Neural cell (in vitro differentiated cells): ENCODE data around the gene UBE2E1. TPM values are rescaled to one million over a fixed set of nuclear protein-coding genes. Genes with fewer than 3 reads are reported as not detected.

ENCODE experiments used
- H2AFZ ChIP-seq: fragments of 200-600, 300-800 bp; sonication (generic), shearing (Covaris generic); 2 replicates; pipeline ENCODE4 v1.6.0; 2014; ENCODE audit warnings: low read depth, mild to moderate bottlenecking, antibody characterized with exemption, low read length, moderate library complexity
- H3F3A ChIP-seq: fragments of 200-600 bp; shearing (Covaris generic); 2 replicates; pipeline ENCODE4 v1.6.1; 2016; ENCODE audit warnings: mild to moderate bottlenecking, moderate library complexity, mixed read lengths, antibody characterized with exemption, low read length; ENCODE audit not compliant: insufficient read depth, poor library complexity, severe bottlenecking
- H3K27ac ChIP-seq: fragments of 200-600, 300-800 bp; sonication (generic), shearing (Covaris generic); 2 replicates; pipeline ENCODE4 v1.5.1; 2014; ENCODE audit warnings: mild to moderate bottlenecking, low read length, moderate library complexity
- H3K27me3 ChIP-seq: fragments of 300-800, 200-600 bp; sonication (generic), shearing (Covaris generic); 2 replicates; pipeline ENCODE4 v1.6.0; 2014; ENCODE audit warnings: mild to moderate bottlenecking, low read depth, low read length, moderate library complexity; ENCODE audit not compliant: insufficient read depth
- H3K36me3 ChIP-seq: fragments of 300-800, 200-600 bp; sonication (generic), shearing (Covaris generic); 2 replicates; pipeline ENCODE4 v1.5.1; 2014; ENCODE audit warnings: mild to moderate bottlenecking, antibody characterized with exemption, low read length, moderate library complexity; ENCODE audit not compliant: insufficient read depth
- H3K4me2 ChIP-seq: fragments of 300-800, 200-600 bp; sonication (generic), shearing (Covaris generic); 2 replicates; pipeline ENCODE4 v1.6.0; 2014; ENCODE audit warnings: mild to moderate bottlenecking, low read length
- H3K4me3 ChIP-seq: fragments of 300-800, 200-600 bp; sonication (generic), shearing (Covaris generic); 2 replicates; pipeline ENCODE4 v1.5.1; 2014; ENCODE audit warnings: mild to moderate bottlenecking, low read length, moderate library complexity
- H3K79me2 ChIP-seq: fragments of 200-600 bp; shearing (Covaris generic); replicated peaks from 2 replicates; pipeline ENCODE4 v1.6.0; 2014; ENCODE audit warnings: mild to moderate bottlenecking, low read length, moderate library complexity; ENCODE audit not compliant: insufficient read depth
- H3K9ac ChIP-seq: fragments of 300-800, 200-600 bp; sonication (generic), shearing (Covaris generic); 2 replicates; pipeline ENCODE4 v1.6.1; 2016; ENCODE audit warnings: mild to moderate bottlenecking, low read length, mixed read lengths
- H3K9me2 ChIP-seq: fragments of 200-600 bp; shearing (Covaris generic); 2 replicates; pipeline ENCODE4 v1.6.1; 2016; ENCODE audit warnings: mild to moderate bottlenecking, low read length, mixed read lengths; ENCODE audit not compliant: insufficient read depth
- H3K9me3 ChIP-seq: fragments of 200-600, 300-800 bp; sonication (generic), shearing (Covaris generic); 2 replicates; pipeline ENCODE4 v1.6.1; 2016; ENCODE audit warnings: mild to moderate bottlenecking, mixed run types, low read length, moderate library complexity, mixed read lengths
- H4K20me1 ChIP-seq: fragments of 200-600 bp; shearing (Covaris generic); 2 replicates; pipeline ENCODE4 v1.6.1; 2016; ENCODE audit warnings: mild to moderate bottlenecking, mixed run types; ENCODE audit not compliant: insufficient read depth
- EP300 ChIP-seq: fragments of 450-650 bp; conservative IDR thresholded peaks from 2 replicates; pipeline ENCODE4 v1.6.1; 2014; ENCODE audit warnings: antibody characterized with exemption, mild to moderate bottlenecking, moderate library complexity; ENCODE audit not compliant: poor library complexity, severe bottlenecking
- EZH2 ChIP-seq: fragments of 200-600, 300-800 bp; shearing (Covaris generic), sonication (generic); IDR thresholded peaks from 2 replicates; pipeline ENCODE4 v1.6.1; 2014; ENCODE audit warnings: antibody characterized with exemption, low read length, borderline replicate concordance, mild to moderate bottlenecking; ENCODE audit not compliant: insufficient read depth, poor library complexity, severe bottlenecking
- MXI1 ChIP-seq: fragments of 450-650 bp; conservative IDR thresholded peaks from 2 replicates; pipeline ENCODE4 v1.6.1; 2014; ENCODE audit warnings: antibody characterized with exemption, mild to moderate bottlenecking; ENCODE audit not compliant: poor library complexity, severe bottlenecking
- POLR2AphosphoS5 ChIP-seq: IDR thresholded peaks from 2 replicates; pipeline ENCODE4 v1.6.1; 2012
- RAD21 ChIP-seq: fragments of 450-650 bp; conservative IDR thresholded peaks from 2 replicates; pipeline ENCODE4 v1.6.1; 2014; ENCODE audit warnings: antibody characterized with exemption, mild to moderate bottlenecking, moderate library complexity
- SMC3 ChIP-seq: fragments of 450-650 bp; conservative IDR thresholded peaks from 2 replicates; pipeline ENCODE4 v1.6.1; 2014; ENCODE audit warnings: antibody characterized with exemption, mild to moderate bottlenecking, moderate library complexity; ENCODE audit not compliant: poor library complexity
- TAF1 ChIP-seq: IDR thresholded peaks from 2 replicates; pipeline ENCODE4 v1.6.1; 2012; ENCODE audit warnings: low read depth
- polyA plus RNA-seq: library from polyadenylated mRNA; depleted of rRNA; stranded (reverse); fragments of >200 nt; gene quantifications from 2 replicates; pipeline ENCODE4 v1.2.3, GENCODE V29; 2014
- TF ChIP-seq, protein P1 (sequence below): IDR thresholded peaks from 2 replicates; pipeline ENCODE4 v1.6.1; 2012; ENCODE audit warnings: borderline replicate concordance
- TF ChIP-seq, protein P2 (sequence below): fragments of 450-650 bp; IDR thresholded peaks from 2 replicates; pipeline ENCODE4 v1.5.1; 2014; ENCODE audit warnings: antibody characterized with exemption, mild to moderate bottlenecking, moderate library complexity; ENCODE audit not compliant: poor library complexity, severe bottlenecking

UBE2E1 gene
- polyA plus RNA-seq, 1 donor from 2014 or later = 157 TPM

DNA sequence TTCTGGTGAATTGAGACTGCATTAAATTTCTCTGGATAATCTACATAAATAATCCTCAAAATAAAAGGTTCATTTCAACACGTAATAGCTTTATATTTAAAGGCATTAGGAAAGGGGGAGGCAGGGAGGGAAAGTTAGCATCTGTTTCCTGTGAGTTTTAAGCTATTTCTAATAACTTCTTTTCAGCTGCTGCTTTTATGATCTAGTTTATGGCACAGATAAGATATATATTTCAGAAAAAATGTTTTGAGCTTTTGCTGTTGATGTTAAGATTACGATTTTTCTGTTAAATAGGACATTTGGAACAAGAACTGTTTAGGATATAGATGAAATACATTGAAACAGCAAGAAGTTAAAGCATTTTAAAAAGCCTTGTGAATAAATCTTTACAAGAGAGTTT, 30.0 kb downstream of the UBE2E1 start:
- Histone ChIP-seq H4K20me1 (no peaks in the 10 kb centered on the region), H2AFZ (no peak overlapping the region), H3K79me2 (peaks cover 18% of the 10 kb centered on the region)

DNA sequence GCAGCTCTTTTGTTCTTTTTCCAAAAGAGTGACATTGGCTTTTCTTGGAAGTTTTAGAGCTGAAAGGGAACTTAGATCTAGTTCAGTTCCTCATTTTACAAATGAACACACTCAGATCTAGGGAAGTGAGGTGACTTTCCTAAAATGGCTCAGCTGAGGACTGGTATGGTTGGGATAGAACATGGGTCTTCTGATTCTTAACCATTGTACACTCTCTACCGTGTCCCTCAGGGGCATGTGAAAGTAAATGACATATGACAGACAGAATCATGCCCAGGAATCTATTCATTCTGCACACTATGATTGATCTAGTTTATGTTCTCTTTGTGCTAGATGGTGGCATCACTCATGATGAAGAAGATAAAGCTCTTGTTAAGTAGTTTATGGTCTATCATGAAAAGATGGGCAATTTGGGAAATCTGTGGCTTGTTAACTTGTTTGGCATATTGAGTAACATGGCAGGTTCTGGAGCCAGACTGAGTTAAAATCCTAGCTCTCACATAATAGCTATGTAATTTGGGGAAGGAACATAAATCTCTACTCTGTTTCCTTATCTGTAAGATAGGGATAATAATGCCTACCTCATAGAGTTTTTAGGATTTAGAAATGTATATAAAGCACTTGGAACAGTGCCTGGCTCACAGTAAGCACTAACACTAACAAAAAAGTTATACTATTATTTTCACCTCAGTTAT, 30.9 kb downstream of the UBE2E1 start:
- no peaks in the 10 kb centered on the region for H3F3A ChIP-seq
- H3K27ac ChIP-seq = no peak overlapping the region
- no peaks in the 10 kb centered on the region for H3K9me2 ChIP-seq
- no peak for TF ChIP-seq EP300
- TF ChIP-seq, protein P1, sequence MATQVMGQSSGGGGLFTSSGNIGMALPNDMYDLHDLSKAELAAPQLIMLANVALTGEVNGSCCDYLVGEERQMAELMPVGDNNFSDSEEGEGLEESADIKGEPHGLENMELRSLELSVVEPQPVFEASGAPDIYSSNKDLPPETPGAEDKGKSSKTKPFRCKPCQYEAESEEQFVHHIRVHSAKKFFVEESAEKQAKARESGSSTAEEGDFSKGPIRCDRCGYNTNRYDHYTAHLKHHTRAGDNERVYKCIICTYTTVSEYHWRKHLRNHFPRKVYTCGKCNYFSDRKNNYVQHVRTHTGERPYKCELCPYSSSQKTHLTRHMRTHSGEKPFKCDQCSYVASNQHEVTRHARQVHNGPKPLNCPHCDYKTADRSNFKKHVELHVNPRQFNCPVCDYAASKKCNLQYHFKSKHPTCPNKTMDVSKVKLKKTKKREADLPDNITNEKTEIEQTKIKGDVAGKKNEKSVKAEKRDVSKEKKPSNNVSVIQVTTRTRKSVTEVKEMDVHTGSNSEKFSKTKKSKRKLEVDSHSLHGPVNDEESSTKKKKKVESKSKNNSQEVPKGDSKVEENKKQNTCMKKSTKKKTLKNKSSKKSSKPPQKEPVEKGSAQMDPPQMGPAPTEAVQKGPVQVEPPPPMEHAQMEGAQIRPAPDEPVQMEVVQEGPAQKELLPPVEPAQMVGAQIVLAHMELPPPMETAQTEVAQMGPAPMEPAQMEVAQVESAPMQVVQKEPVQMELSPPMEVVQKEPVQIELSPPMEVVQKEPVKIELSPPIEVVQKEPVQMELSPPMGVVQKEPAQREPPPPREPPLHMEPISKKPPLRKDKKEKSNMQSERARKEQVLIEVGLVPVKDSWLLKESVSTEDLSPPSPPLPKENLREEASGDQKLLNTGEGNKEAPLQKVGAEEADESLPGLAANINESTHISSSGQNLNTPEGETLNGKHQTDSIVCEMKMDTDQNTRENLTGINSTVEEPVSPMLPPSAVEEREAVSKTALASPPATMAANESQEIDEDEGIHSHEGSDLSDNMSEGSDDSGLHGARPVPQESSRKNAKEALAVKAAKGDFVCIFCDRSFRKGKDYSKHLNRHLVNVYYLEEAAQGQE = no peak
- no peak for TF ChIP-seq POLR2AphosphoS5
- no peak for TF ChIP-seq SMC3
- TF ChIP-seq, protein P2, sequence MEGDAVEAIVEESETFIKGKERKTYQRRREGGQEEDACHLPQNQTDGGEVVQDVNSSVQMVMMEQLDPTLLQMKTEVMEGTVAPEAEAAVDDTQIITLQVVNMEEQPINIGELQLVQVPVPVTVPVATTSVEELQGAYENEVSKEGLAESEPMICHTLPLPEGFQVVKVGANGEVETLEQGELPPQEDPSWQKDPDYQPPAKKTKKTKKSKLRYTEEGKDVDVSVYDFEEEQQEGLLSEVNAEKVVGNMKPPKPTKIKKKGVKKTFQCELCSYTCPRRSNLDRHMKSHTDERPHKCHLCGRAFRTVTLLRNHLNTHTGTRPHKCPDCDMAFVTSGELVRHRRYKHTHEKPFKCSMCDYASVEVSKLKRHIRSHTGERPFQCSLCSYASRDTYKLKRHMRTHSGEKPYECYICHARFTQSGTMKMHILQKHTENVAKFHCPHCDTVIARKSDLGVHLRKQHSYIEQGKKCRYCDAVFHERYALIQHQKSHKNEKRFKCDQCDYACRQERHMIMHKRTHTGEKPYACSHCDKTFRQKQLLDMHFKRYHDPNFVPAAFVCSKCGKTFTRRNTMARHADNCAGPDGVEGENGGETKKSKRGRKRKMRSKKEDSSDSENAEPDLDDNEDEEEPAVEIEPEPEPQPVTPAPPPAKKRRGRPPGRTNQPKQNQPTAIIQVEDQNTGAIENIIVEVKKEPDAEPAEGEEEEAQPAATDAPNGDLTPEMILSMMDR = no peak
- no peak for TF ChIP-seq MXI1
- no peak for TF ChIP-seq TAF1
- TF ChIP-seq EZH2 = no peak
- no peak for TF ChIP-seq RAD21
- H4K20me1 ChIP-seq = no peaks in the 10 kb centered on the region
- H2AFZ ChIP-seq = no peak overlapping the region
- no peak overlapping the region for H3K9ac ChIP-seq
- no peaks in the 10 kb centered on the region for H3K36me3 ChIP-seq
- H3K4me3 ChIP-seq = no peak overlapping the region
- no peaks in the 10 kb centered on the region for H3K27me3 ChIP-seq
- peaks cover 19% of the 10 kb centered on the region for H3K79me2 ChIP-seq
- no peak overlapping the region for H3K4me2 ChIP-seq
- H3K9me3 ChIP-seq = no peaks in the 10 kb centered on the region

More for the DNA sequence above, 30.0 kb downstream of the UBE2E1 start:
- no peaks in the 10 kb centered on the region for H3K9me2 ChIP-seq
- no peak overlapping the region for H3K9ac ChIP-seq
- H3K27me3 ChIP-seq = no peaks in the 10 kb centered on the region
- H3K27ac ChIP-seq = no peak overlapping the region
- no peaks in the 10 kb centered on the region for H3K36me3 ChIP-seq
- no peaks in the 10 kb centered on the region for H3K9me3 ChIP-seq
- H3F3A ChIP-seq = no peaks in the 10 kb centered on the region
- no peak overlapping the region for H3K4me2 ChIP-seq
- H3K4me3 ChIP-seq = no peak overlapping the region
- TF ChIP-seq EP300 (no peak), EZH2 (no peak), POLR2AphosphoS5 (no peak), RAD21 (no peak), MXI1 (no peak), TAF1 (no peak), SMC3 (no peak)
- TF ChIP-seq, protein P1 = no peak
- TF ChIP-seq, protein P2 = no peak
